ENCODE data around the gene USP20. TPM values are rescaled to one million over a fixed set of nuclear protein-coding genes. Genes with fewer than 3 reads are reported as not detected.

The USP20 gene
- total RNA-seq, 1 donor from 2014 or later: 3.7 TPM

DNA sequence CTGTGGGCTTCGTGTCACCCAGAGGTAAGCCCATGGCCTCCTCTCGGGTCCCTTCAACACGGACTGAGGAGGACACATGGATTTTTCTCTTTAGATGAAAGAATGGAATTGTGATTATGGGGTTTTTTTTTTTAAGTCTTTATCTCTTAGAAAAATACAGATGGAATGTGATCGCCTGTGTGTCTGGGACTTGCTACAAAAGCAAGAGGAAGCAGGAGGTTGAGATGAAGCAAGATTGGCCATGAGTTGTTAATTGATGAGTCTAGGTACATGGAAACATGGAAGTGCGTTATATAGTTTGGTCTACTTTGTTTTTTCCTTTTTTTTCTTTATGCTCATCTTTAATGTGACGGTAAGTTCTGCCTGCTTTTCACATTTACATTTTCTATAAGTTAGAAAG is 14.6 kb downstream of the USP20 start:
- Histone ChIP-seq H3K9ac (ENCODE audit: low read depth in 1 of 3, low read length in 3 of 3) (no peak overlapping the region), H3K36me3 (ENCODE audit: control insufficient read depth in 3 of 3, insufficient read depth in 3 of 3, low read length in 3 of 3) (peaks cover 28 to 42% (median 29%) of the 10 kb centered on the region in 3 donors), H3K4me1 (ENCODE audit: control insufficient read depth in 3 of 3, insufficient read depth in 3 of 3, low read length in 3 of 3) (no peaks in the 10 kb centered on the region)

DNA sequence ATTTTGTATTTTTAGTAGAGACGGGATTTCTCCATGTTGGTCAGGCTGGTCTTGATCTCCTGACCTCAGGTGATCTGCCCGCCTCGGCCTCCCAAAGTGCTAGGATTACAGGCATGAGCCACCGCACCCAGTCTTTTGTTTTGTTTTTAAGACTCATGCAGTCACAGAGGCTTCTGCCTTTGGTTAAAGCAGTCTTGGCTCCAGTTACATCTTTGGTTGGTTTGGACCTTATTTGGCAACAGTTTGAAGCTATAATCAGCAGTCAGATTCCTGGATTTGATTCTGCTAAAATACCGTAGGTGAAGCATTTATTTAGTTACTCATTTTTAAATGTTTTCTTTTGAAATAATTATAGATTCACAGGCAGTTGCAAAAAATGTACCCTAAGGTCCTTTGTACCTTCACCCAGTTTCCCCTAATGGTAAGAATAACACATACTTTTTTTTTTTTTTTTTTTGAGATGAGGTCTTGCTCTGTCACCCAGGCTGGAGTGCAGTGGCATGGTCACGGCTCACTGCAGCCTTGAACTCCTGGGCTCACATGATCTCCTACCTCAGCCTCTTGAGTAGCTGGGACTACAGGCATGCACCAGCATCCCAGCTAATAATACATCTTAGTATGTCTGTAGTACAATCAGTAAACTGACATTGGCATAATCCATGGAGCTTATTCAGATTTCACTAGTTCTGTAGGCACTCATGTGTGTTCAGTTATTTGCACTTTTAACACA is 15.7 kb downstream of the USP20 start:
- Histone ChIP-seq H3K4me3 (ENCODE audit: low read length in 3 of 3) (no peak overlapping the region), H3K36me3 (ENCODE audit: control insufficient read depth in 3 of 3, insufficient read depth in 3 of 3, low read length in 3 of 3) (peaks cover 33 to 49% (median 35%) of the 10 kb centered on the region in 3 donors), H3K27ac (ENCODE audit: low read depth, low read length) (no peak overlapping the region), H3K9ac (ENCODE audit: low read depth in 1 of 3, low read length in 3 of 3) (no peak overlapping the region), H3K4me1 (ENCODE audit: control insufficient read depth in 3 of 3, insufficient read depth in 3 of 3, low read length in 3 of 3) (no peaks in the 10 kb centered on the region), H3K9me3 (ENCODE audit: control insufficient read depth in 3 of 3, low read length in 3 of 3) (no peaks in the 10 kb centered on the region), H3K27me3 (ENCODE audit: control insufficient read depth in 3 of 3, insufficient read depth in 3 of 3, low read length in 3 of 3) (no peaks in the 10 kb centered on the region)

More for the DNA sequence above, 14.6 kb downstream of the USP20 start:
- no peak overlapping the region for H3K4me3 ChIP-seq (ENCODE audit: low read length in 3 of 3)
- no peaks in the 10 kb centered on the region for H3K9me3 ChIP-seq (ENCODE audit: control insufficient read depth in 3 of 3, low read length in 3 of 3)
- H3K27ac ChIP-seq (ENCODE audit: low read depth, low read length): no peak overlapping the region
- H3K27me3 ChIP-seq (ENCODE audit: control insufficient read depth in 3 of 3, insufficient read depth in 3 of 3, low read length in 3 of 3): no peaks in the 10 kb centered on the region

DNA sequence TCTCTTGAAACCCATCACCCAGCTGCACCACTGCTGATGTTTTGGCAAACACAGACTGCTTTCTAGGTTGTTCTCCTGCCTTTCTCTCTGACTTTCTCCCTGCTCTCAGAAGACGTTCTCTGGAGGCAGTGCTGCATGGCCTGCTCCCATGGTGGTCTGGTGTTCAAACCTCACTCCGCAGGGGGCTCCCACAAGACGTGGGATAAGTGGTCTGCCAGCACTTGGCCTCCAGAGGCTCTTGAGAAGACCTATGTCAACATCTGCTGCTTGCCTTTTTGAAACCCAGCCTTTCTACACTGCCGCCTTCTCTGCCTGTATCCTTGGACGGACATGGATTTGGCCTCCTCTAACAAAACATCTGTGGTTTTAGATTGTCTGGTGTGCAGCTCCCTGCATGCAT is 16.6 kb downstream of the USP20 start:
- Histone ChIP-seq H3K9me3 (ENCODE audit: control insufficient read depth in 3 of 3, low read length in 3 of 3) (no peaks in the 10 kb centered on the region), H3K36me3 (ENCODE audit: control insufficient read depth in 3 of 3, insufficient read depth in 3 of 3, low read length in 3 of 3) (peaks cover 39 to 56% (median 41%) of the 10 kb centered on the region in 3 donors), H3K27me3 (ENCODE audit: control insufficient read depth in 3 of 3, insufficient read depth in 3 of 3, low read length in 3 of 3) (no peaks in the 10 kb centered on the region), H3K9ac (ENCODE audit: low read depth in 1 of 3, low read length in 3 of 3) (no peak overlapping the region), H3K4me3 (ENCODE audit: low read length in 3 of 3) (no peak overlapping the region), H3K27ac (ENCODE audit: low read depth, low read length) (no peak overlapping the region), H3K4me1 (ENCODE audit: control insufficient read depth in 3 of 3, insufficient read depth in 3 of 3, low read length in 3 of 3) (no peaks in the 10 kb centered on the region)

DNA sequence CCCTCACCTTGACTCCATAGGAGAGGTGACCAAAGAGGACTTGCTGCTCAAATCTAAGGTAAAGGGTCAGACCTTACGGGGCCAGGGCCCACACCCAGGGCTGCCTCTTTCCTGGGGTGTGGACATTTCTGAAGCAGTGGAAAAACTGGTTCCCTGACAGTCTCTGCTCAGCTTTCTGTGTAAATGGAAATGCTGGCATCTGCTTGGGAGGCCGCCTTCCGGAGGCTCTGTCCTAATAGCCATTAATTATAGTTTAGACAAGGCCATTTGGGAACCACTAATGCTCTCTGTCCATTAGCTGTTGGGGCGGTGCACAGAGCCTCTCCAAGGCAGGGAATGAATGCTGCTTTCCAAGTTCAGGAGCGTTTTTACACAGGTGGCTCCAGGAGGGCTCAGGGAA is 17.3 kb downstream of the USP20 start:
- no peak overlapping the region for H3K27ac ChIP-seq (ENCODE audit: low read depth, low read length)
- peaks cover 45 to 62% (median 48%) of the 10 kb centered on the region in 3 donors for H3K36me3 ChIP-seq (ENCODE audit: control insufficient read depth in 3 of 3, insufficient read depth in 3 of 3, low read length in 3 of 3)
- no peaks in the 10 kb centered on the region for H3K9me3 ChIP-seq (ENCODE audit: control insufficient read depth in 3 of 3, low read length in 3 of 3)
- no peaks in the 10 kb centered on the region for H3K4me1 ChIP-seq (ENCODE audit: control insufficient read depth in 3 of 3, insufficient read depth in 3 of 3, low read length in 3 of 3)
- H3K4me3 ChIP-seq (ENCODE audit: low read length in 3 of 3): no peak overlapping the region
- H3K27me3 ChIP-seq (ENCODE audit: control insufficient read depth in 3 of 3, insufficient read depth in 3 of 3, low read length in 3 of 3): no peaks in the 10 kb centered on the region
- no peak overlapping the region for H3K9ac ChIP-seq (ENCODE audit: low read depth in 1 of 3, low read length in 3 of 3)

DNA sequence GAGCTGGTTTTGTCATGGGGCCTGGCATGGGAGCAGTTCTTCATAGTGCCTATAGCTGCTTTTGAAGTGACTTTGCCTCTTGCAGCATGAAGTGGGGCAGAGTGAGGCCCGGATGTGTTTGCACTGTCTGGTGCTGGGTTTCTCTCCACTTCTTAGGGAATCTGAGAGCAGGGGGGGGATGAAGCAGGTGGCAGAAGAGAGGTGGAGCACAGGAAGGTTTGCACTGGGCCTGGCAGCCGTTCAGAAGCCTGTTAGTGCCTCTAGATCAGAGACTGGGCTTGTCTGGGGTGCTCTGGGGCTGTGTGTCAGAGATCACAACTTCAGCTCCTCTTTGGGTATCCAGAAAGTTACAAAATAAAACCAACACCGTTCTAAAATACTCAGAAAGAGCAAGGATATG is 18.4 kb downstream of the USP20 start:
- H3K4me3 ChIP-seq (ENCODE audit: low read length in 3 of 3): no peak overlapping the region
- H3K9ac ChIP-seq (ENCODE audit: low read depth in 1 of 3, low read length in 3 of 3): no peak overlapping the region
- peaks cover 54 to 72% (median 57%) of the 10 kb centered on the region in 3 donors for H3K36me3 ChIP-seq (ENCODE audit: control insufficient read depth in 3 of 3, insufficient read depth in 3 of 3, low read length in 3 of 3)
- no peak overlapping the region for H3K27ac ChIP-seq (ENCODE audit: low read depth, low read length)
- H3K27me3 ChIP-seq (ENCODE audit: control insufficient read depth in 3 of 3, insufficient read depth in 3 of 3, low read length in 3 of 3): no peaks in the 10 kb centered on the region
- no peaks in the 10 kb centered on the region for H3K4me1 ChIP-seq (ENCODE audit: control insufficient read depth in 3 of 3, insufficient read depth in 3 of 3, low read length in 3 of 3)
- H3K9me3 ChIP-seq (ENCODE audit: control insufficient read depth in 3 of 3, low read length in 3 of 3): no peaks in the 10 kb centered on the region

DNA sequence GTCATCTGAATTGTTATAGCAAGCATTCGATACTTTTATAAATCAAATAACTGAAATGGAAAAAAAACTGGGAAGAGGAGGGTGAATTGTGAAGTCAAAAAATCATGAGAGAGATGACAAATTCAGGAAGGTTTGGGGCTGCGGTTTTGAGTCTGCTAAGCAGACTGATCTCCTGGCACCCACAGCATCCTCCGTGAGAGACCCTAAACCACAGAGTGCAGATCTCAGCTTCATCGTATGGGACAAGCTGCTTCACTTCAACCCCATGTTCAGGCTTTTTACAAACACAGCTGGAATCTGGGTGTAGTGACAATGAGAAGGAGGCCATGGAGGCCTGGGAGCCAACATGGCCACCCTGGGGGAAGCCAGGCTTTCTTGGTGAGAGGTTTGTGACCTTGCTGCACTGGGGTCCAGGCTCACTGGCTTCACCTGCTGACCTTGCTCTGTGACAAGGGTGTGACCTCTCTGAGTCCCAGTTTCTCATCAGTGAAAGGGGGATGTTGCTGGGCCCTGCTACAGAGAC is 19.4 kb downstream of the USP20 start:
- Histone ChIP-seq H3K9ac (ENCODE audit: low read depth in 1 of 3, low read length in 3 of 3) (no peak overlapping the region), H3K27ac (ENCODE audit: low read depth, low read length) (no peak overlapping the region), H3K9me3 (ENCODE audit: control insufficient read depth in 3 of 3, low read length in 3 of 3) (no peaks in the 10 kb centered on the region), H3K4me3 (ENCODE audit: low read length in 3 of 3) (no peak overlapping the region), H3K4me1 (ENCODE audit: control insufficient read depth in 3 of 3, insufficient read depth in 3 of 3, low read length in 3 of 3) (no peaks in the 10 kb centered on the region), H3K36me3 (ENCODE audit: control insufficient read depth in 3 of 3, insufficient read depth in 3 of 3, low read length in 3 of 3) (peaks cover 58 to 77% (median 63%) of the 10 kb centered on the region in 3 donors), H3K27me3 (ENCODE audit: control insufficient read depth in 3 of 3, insufficient read depth in 3 of 3, low read length in 3 of 3) (no peaks in the 10 kb centered on the region)

DNA sequence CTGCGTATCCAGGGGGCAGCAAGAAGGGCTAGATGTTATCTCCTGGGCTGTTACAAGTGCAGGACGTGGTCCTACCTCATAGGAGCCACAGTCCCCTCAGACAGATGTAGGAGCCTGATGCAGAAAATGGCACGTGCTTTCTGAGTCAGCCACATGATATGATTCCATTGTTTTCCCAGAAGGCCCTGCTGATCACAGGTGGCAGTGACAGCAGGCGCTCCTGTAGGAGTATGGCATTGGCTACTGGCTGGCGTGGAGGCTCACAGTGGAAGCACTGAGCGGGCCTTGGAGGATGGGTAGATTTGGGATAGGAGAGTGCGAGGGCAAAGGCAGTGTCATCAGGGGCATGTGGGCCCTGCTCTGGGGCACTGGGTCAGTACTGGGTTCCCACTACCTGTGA is 21.9 kb downstream of the USP20 start:
- H3K9me3 ChIP-seq (ENCODE audit: control insufficient read depth in 3 of 3, low read length in 3 of 3): no peaks in the 10 kb centered on the region
- no peak overlapping the region for H3K4me3 ChIP-seq (ENCODE audit: low read length in 3 of 3)
- H3K27ac ChIP-seq (ENCODE audit: low read depth, low read length): no peak overlapping the region
- peaks cover 62 to 76% (median 64%) of the 10 kb centered on the region in 3 donors for H3K36me3 ChIP-seq (ENCODE audit: control insufficient read depth in 3 of 3, insufficient read depth in 3 of 3, low read length in 3 of 3)
- no peaks in the 10 kb centered on the region for H3K27me3 ChIP-seq (ENCODE audit: control insufficient read depth in 3 of 3, insufficient read depth in 3 of 3, low read length in 3 of 3)
- no peak overlapping the region for H3K9ac ChIP-seq (ENCODE audit: low read depth in 1 of 3, low read length in 3 of 3)
- H3K4me1 ChIP-seq (ENCODE audit: control insufficient read depth in 3 of 3, insufficient read depth in 3 of 3, low read length in 3 of 3): no peaks in the 10 kb centered on the region

DNA sequence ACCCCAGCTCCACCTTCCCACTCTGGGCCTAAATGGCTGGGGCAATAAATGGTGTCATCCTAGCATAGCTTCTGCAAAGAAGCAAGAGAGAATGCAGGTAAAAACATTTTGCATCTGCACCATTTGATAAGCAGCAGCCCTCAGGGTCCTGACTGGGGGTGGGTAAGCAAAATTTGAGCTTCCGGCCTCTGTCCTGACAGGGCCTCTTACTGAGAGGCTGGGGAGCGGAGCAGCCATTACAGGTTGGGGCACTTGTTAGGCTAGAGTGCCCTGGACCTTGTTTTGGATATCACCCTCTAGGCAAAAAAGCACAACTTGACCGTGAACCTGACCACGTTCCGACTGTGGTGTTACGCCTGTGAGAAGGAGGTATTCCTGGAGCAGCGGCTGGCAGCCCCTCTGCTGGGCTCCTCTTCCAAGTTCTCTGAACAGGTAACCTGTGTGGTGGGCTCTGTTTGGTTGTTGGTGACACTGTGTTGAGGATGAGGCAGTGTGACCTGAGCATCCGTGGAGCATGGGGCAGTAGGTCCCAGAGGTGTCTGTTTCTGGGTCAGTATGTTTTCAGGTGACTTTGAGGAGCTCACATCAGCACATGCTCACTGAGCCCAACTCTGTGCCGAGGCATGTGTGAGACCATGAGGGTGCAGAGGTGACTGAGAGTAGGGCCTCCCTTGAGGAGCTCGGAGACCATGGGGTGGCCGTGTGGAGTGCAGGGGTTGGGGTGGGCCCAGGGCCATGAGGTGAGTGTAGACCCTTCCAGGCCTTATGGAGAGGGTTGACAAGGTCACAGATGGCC is 23.1 kb downstream of the USP20 start:
- no peaks in the 10 kb centered on the region for H3K27me3 ChIP-seq (ENCODE audit: control insufficient read depth in 3 of 3, insufficient read depth in 3 of 3, low read length in 3 of 3)
- H3K27ac ChIP-seq (ENCODE audit: low read depth, low read length): no peak overlapping the region
- peaks cover 51 to 72% (median 59%) of the 10 kb centered on the region in 3 donors for H3K36me3 ChIP-seq (ENCODE audit: control insufficient read depth in 3 of 3, insufficient read depth in 3 of 3, low read length in 3 of 3)
- H3K9me3 ChIP-seq (ENCODE audit: control insufficient read depth in 3 of 3, low read length in 3 of 3): no peaks in the 10 kb centered on the region
- H3K4me3 ChIP-seq (ENCODE audit: low read length in 3 of 3): no peak overlapping the region
- no peak overlapping the region for H3K9ac ChIP-seq (ENCODE audit: low read depth in 1 of 3, low read length in 3 of 3)
- no peaks in the 10 kb centered on the region for H3K4me1 ChIP-seq (ENCODE audit: control insufficient read depth in 3 of 3, insufficient read depth in 3 of 3, low read length in 3 of 3)

DNA sequence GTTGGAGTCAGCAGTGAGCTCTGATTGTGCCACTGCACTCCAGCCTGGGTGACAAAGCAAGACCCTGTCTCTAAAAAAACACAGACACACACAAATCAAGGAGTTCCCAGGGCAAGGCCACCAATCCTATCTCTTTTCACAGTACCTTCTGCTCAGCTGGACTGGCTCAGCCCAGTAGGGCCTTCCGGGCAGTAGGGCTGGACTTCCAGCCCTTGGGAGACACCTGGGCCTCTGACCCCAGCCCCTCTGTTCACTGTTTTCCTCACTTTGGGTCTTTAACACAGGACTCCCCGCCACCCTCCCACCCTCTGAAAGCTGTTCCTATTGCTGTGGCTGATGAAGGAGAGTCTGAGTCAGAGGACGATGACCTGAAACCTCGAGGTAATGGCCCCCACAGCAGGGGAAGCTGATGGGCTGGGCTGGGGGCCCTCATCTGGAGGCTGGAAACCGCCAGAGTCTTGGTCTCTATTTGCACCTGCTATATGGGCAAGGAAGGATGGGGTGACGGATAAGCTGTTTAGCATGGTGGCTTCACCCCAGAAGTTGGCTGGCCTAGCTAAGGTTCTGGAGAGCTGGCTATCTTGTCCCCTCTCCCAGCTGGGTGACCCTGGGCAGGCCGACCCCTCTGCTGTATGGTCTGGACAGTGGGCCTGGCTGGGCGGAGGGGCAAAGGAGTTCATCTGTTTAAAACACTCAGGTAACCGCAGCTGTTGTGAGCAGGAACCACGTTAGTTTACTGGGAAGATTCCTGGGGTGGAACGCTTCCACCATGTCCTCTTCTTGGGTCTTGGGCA is 25.6 kb downstream of the USP20 start:
- Histone ChIP-seq H3K27me3 (ENCODE audit: control insufficient read depth in 3 of 3, insufficient read depth in 3 of 3, low read length in 3 of 3) (no peaks in the 10 kb centered on the region), H3K4me3 (ENCODE audit: low read length in 3 of 3) (no peak overlapping the region), H3K9ac (ENCODE audit: low read depth in 1 of 3, low read length in 3 of 3) (no peak overlapping the region), H3K27ac (ENCODE audit: low read depth, low read length) (no peak overlapping the region), H3K4me1 (ENCODE audit: control insufficient read depth in 3 of 3, insufficient read depth in 3 of 3, low read length in 3 of 3) (no peaks in the 10 kb centered on the region), H3K36me3 (ENCODE audit: control insufficient read depth in 3 of 3, insufficient read depth in 3 of 3, low read length in 3 of 3) (peaks cover 49 to 63% (median 62%) of the 10 kb centered on the region in 3 donors), H3K9me3 (ENCODE audit: control insufficient read depth in 3 of 3, low read length in 3 of 3) (no peaks in the 10 kb centered on the region)

Data from skeletal muscle tissue (tissue), 4 donors.